Activated CD8-positive, alpha-beta memory T cell treated with anti-CD3 and anti-CD28 coated beads for 24 hours (primary cell): ENCODE results near the gene OFD1.

Source experiments
- DNase-seq: peaks from one replicate; pipeline ENCODE4 v3.0.0-alpha.2; 2020

Gene OFD1

DNA sequence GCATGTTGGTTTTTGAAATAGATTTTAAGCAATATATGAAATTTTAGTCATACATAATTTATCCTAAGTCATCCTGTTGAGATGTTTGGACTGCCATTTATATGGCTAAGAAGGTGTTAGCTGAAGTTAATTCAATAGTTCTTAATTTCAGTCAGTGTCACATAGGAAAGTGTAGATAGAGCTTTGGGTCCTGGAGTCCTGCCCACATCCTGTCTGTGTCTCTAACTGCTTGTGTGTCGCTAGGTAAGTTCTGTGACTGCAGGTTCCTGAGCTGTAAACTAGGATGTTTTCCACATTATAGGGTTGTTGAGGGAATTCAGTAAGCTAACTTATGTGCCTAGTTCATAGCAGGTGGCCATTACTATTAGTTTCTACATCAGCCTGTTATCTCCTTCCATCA lies 20.7 kb downstream of the OFD1 start:
- DNase-seq, result no peak

GRCh38 chrX:13756381-13756780 lies 21.8 kb downstream of the OFD1 start:
- no peak for DNase-seq

DNA sequence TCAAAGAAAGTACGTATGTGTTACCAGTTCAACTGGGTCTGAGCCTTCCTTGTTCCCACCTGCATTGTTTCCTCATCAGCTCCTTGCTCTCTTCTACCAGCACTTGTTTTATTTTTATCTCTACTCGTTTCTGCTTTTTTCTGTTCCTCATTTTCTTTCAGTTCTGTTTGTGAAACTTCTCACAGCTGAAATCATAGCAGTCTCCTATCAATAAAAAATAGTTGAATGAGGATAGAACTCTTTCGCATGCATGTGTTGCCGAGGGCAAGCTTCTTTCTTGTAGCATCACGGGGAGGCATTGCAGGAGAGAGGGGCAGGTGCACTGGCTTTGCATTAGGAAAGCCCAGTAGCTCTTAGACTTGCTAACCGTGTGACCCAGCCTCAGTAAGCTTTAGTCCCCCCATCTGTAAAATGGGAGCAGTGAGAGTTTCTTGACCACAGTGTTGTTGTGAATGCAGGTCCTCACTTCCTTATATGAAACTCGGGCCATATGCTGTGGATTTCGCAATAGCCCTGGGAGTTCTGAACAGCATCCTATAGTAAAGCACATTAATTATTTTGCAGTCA lies 24.7 kb downstream of the OFD1 start:
- DNase-seq, result no peak

DNA sequence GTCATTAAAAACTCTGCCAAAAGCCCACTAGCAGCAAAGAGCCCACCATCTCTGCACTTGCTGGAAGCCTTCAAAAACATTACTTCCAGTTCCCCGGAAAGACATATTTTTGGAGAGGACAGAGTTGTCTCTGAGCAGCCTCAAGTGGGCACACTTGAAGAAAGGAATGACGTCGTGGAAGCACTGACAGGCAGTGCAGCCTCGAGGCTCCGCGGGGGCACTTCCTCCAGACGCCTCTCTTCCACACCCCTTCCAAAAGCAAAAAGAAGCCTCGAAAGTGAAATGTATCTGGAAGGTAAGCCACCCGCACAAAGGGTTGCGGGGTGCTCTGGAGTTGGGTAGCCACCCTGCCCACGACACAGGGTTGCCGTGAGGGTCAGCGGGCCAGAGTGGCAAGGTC lies 25.9 kb downstream of the OFD1 start:
- DNase-seq, result no peak

GRCh38 chrX:13761606-13762414 lies 27.3 kb downstream of the OFD1 start:
- no peak for DNase-seq

DNA sequence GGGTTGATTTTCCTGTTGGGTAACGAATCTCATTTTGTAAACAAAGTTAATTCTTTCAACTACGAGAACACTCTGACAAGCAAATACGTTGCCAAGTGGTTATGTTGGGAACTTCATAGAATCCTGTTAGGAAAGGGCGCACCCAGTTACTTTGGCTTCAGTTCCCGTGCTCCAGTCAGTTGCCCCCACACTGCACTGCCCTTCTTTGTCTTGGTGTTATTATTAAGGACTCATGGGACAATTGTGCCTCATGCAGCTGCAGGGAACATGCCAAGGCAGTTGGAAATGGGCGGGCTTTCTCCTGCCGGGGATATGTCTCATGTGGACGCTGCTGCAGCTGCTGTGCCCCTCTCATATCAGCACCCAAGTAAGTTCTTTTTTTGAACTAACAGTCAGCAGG lies 28.9 kb downstream of the OFD1 start:
- no peak for DNase-seq

DNA sequence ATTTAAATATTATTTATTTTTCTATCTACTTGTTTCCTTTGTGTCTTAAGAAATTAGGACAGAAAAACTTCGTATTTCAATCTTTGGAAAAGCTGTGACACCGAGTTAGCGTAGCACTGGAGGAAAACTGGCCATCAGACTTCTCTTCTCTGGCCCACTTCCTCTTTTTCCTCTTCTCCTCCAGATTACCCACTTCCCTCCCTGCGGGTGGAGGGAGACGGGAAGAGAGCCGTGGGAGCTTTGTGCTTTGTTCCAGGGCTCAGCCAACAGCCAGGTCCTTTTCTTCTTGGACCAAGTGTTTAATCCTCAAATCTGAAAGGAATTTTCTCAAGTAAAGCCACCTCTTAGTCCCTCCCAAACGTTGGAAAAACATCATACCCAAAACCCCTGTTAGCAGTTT lies 29.7 kb downstream of the OFD1 start:
- no peak for DNase-seq

- DNase-seq, result no peak
Measured at GRCh38 chrX:13764765-13765164, 30.2 kb downstream of the OFD1 start.

- no peak for DNase-seq
Measured at GRCh38 chrX:13768939-13769338, 34.4 kb downstream of the OFD1 start.

- no peak for DNase-seq
Measured at GRCh38 chrX:13770013-13770535, 35.5 kb downstream of the OFD1 start.

DNA sequence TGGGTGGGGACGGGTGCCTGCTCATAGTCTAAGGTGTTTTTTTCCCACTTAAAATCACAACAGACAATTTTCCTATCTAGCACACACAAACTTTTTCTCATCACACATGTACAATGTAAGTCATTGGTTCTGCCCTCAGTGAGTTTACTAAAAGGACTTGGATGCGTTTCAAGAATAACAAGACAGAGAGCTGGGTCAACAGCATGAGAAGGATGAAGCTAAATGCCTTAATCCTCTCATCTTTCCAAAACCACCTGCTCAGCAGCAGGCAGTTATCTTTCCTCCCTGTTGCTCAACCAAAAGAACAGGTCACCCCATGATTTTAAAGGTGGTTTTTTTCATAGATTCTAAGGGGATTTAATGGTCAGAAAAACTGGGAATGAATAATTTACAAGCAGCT lies 40.1 kb downstream of the OFD1 start:
- DNase-seq, result no peak

GRCh38 chrX:13775837-13776236 lies 41.3 kb downstream of the OFD1 start:
- no peak for DNase-seq

- DNase-seq, result no peak
Measured at GRCh38 chrX:13776387-13776786, 41.8 kb downstream of the OFD1 start.

GRCh38 chrX:13778916-13779315 lies 44.4 kb downstream of the OFD1 start:
- no peak for DNase-seq

- DNase-seq, result no peak
Measured at GRCh38 chrX:13780868-13781427, 46.4 kb downstream of the OFD1 start.

GRCh38 chrX:13786048-13786447 lies 51.5 kb downstream of the OFD1 start:
- no peak for DNase-seq

DNA sequence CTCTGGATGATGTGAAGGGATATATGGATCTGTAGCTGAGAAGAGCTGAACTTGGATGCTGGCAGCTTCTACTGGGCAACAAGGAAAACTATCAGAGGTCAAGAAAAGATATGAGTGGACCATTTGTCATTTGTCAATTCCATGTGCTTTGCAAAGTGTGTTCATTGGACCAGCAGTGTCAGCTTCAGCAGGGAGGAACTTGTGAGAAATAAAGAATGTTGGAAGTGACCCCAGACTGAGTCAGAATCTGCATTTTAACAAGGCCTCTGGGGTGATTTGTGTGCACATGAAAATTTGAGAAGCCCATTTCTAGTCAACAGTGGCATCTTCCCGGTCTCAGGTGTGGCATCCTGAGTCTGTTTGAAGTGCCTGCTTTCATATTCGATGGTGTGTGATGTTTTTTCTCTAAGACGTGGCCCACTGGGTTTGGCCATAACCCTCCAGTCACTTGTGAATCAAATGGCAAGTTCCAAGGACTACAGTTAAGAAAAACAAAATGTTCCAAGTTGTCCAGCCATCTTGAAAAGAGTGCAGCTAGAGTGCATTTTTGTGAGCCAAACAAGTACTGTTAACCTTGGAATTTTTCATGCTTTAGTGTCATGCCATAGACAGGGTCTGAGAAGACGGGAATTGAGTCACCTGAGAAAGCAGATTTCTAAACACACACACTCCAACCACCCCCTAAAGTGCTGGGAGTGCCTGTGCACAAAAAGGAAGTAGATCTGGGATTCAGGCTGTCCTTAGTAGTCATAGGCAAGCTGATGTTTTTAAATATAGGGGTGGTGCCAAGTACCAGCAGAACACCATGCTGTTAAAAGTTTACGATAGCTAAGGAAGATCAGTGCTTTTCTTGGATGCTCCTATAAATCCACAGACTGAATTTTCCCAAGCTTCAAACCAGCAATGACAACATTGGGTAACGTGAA lies 55.9 kb downstream of the OFD1 start:
- DNase-seq, result no peak

- DNase-seq, result no peak
Measured at GRCh38 chrX:13791145-13791544, 56.6 kb downstream of the OFD1 start.

DNA sequence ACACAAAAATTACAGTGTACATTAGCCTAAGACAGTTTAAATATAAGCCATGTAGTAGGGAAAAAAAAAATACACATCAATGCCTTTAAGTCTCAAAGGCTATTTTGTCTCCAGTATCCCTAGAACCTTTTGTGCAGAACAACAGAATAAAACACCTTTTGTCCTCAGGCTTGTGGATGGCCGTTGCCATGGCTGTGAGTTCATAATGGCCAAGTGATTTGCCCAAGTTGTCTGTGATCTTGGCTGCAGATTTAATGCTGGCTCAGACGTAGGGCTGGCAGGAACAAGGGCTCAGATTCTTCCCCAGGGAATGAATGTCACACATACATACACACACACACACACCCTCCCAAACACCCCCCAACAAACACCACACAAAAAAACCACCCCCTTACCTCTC lies 57.0 kb downstream of the OFD1 start:
- DNase-seq, result no peak

DNA sequence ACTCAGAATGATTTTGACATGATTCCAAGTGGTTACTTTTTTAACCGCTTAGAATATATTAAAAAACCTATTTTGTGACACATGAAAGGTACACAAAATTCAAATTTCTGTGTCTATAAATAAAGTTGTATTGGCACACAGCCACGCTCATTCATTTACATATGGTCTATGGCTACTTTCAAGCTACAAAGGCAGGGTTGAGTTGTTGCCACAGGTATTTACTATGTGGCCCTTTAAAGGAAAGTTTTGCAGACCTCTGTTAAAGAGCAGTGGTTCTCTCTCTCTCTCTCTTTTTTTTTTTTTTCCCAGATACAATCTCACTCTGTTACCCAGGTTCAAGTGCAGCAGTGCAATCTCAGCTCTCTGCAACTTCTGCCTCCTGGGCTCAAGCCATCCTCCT lies 59.3 kb downstream of the OFD1 start:
- no peak for DNase-seq

GRCh38 chrX:13794417-13794816 lies 59.9 kb downstream of the OFD1 start:
- DNase-seq, result no peak

DNA sequence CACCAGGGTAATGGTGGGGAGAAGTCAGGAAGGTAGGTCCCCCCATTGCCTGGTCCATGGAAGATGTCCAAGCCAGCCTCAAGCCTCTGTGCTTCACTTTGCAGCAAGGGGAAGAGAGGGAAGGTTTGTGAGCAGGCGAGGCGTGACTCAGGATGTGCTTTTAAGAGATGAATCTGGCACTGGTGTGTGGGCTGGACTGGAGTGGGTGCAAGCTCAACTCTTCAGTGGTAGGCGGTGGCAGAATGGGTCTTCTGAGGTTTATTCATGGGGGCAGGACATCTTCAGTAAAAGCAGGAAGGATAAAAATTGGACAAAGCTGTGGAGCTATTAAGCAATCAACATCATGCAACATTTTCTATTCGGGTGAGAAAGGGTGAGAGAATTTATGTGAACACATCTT lies 63.0 kb downstream of the OFD1 start:
- DNase-seq, result no peak

- DNase-seq, result no peak
Measured at GRCh38 chrX:13798184-13798583, 63.6 kb downstream of the OFD1 start.
